ENCODE data around the gene CSNK1G1. TPM values are rescaled to one million over a fixed set of nuclear protein-coding genes. Genes with fewer than 3 reads are reported as not detected.

CSNK1G1 gene
- total and polyA plus RNA-seq, 2 of the 8 experiments (the other 6 are each of a cell fraction or from before 2014, with no cell fraction given), result 6.0 to 12.9 TPM

GRCh38 chr15:64144565-64145281, 211.2 kb downstream of the CSNK1G1 start (continued):
- TF ChIP-seq BCL11A (IDR thresholded peaks at IDR 0.05; ENCODE audit: low read depth in 2 of 2, low read length in 2 of 2), result no peak
- no peak for TF ChIP-seq ZNF274 (IDR thresholded peaks at IDR 0.05; ENCODE audit: borderline replicate concordance, extremely low read depth, low read length)
- no peak for TF ChIP-seq CEBPB (IDR thresholded peaks at IDR 0.05; ENCODE audit: low read depth, low read length)
- TF ChIP-seq HDAC2 (IDR thresholded peaks at IDR 0.05; ENCODE audit: borderline replicate concordance in 1 of 2, low read depth in 2 of 2, low read length in 2 of 2), result no peak
